ENCODE measurements around the gene LRCH4. TPM values are rescaled to one million over a fixed set of nuclear protein-coding genes. Genes with fewer than 3 reads are reported as not detected.

LRCH4 gene
- total and polyA plus RNA-seq, 9 of the 15 experiments (the other 6 are each of a cell fraction or from before 2014, with no cell fraction given), result 0.06 to 63.3 (median 15.0) TPM

GRCh38 chr7:100539436-100540006 is 46.4 kb downstream of the LRCH4 start (continued):
- TF ChIP-seq, protein P1, sequence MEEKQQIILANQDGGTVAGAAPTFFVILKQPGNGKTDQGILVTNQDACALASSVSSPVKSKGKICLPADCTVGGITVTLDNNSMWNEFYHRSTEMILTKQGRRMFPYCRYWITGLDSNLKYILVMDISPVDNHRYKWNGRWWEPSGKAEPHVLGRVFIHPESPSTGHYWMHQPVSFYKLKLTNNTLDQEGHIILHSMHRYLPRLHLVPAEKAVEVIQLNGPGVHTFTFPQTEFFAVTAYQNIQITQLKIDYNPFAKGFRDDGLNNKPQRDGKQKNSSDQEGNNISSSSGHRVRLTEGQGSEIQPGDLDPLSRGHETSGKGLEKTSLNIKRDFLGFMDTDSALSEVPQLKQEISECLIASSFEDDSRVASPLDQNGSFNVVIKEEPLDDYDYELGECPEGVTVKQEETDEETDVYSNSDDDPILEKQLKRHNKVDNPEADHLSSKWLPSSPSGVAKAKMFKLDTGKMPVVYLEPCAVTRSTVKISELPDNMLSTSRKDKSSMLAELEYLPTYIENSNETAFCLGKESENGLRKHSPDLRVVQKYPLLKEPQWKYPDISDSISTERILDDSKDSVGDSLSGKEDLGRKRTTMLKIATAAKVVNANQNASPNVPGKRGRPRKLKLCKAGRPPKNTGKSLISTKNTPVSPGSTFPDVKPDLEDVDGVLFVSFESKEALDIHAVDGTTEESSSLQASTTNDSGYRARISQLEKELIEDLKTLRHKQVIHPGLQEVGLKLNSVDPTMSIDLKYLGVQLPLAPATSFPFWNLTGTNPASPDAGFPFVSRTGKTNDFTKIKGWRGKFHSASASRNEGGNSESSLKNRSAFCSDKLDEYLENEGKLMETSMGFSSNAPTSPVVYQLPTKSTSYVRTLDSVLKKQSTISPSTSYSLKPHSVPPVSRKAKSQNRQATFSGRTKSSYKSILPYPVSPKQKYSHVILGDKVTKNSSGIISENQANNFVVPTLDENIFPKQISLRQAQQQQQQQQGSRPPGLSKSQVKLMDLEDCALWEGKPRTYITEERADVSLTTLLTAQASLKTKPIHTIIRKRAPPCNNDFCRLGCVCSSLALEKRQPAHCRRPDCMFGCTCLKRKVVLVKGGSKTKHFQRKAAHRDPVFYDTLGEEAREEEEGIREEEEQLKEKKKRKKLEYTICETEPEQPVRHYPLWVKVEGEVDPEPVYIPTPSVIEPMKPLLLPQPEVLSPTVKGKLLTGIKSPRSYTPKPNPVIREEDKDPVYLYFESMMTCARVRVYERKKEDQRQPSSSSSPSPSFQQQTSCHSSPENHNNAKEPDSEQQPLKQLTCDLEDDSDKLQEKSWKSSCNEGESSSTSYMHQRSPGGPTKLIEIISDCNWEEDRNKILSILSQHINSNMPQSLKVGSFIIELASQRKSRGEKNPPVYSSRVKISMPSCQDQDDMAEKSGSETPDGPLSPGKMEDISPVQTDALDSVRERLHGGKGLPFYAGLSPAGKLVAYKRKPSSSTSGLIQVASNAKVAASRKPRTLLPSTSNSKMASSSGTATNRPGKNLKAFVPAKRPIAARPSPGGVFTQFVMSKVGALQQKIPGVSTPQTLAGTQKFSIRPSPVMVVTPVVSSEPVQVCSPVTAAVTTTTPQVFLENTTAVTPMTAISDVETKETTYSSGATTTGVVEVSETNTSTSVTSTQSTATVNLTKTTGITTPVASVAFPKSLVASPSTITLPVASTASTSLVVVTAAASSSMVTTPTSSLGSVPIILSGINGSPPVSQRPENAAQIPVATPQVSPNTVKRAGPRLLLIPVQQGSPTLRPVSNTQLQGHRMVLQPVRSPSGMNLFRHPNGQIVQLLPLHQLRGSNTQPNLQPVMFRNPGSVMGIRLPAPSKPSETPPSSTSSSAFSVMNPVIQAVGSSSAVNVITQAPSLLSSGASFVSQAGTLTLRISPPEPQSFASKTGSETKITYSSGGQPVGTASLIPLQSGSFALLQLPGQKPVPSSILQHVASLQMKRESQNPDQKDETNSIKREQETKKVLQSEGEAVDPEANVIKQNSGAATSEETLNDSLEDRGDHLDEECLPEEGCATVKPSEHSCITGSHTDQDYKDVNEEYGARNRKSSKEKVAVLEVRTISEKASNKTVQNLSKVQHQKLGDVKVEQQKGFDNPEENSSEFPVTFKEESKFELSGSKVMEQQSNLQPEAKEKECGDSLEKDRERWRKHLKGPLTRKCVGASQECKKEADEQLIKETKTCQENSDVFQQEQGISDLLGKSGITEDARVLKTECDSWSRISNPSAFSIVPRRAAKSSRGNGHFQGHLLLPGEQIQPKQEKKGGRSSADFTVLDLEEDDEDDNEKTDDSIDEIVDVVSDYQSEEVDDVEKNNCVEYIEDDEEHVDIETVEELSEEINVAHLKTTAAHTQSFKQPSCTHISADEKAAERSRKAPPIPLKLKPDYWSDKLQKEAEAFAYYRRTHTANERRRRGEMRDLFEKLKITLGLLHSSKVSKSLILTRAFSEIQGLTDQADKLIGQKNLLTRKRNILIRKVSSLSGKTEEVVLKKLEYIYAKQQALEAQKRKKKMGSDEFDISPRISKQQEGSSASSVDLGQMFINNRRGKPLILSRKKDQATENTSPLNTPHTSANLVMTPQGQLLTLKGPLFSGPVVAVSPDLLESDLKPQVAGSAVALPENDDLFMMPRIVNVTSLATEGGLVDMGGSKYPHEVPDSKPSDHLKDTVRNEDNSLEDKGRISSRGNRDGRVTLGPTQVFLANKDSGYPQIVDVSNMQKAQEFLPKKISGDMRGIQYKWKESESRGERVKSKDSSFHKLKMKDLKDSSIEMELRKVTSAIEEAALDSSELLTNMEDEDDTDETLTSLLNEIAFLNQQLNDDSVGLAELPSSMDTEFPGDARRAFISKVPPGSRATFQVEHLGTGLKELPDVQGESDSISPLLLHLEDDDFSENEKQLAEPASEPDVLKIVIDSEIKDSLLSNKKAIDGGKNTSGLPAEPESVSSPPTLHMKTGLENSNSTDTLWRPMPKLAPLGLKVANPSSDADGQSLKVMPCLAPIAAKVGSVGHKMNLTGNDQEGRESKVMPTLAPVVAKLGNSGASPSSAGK (IDR thresholded peaks at IDR 0.05), result 0 out of 2 replicates have a peak, but pooled peaks have one; percentile 8
- TF ChIP-seq, protein P2, sequence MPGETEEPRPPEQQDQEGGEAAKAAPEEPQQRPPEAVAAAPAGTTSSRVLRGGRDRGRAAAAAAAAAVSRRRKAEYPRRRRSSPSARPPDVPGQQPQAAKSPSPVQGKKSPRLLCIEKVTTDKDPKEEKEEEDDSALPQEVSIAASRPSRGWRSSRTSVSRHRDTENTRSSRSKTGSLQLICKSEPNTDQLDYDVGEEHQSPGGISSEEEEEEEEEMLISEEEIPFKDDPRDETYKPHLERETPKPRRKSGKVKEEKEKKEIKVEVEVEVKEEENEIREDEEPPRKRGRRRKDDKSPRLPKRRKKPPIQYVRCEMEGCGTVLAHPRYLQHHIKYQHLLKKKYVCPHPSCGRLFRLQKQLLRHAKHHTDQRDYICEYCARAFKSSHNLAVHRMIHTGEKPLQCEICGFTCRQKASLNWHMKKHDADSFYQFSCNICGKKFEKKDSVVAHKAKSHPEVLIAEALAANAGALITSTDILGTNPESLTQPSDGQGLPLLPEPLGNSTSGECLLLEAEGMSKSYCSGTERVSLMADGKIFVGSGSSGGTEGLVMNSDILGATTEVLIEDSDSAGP (CRISPR knock-in tag; IDR thresholded peaks at IDR 0.05), result 0 out of 2 replicates have a peak, but pooled peaks have one; percentile 19
- TF ChIP-seq TGIF2 (CRISPR knock-in tag; IDR thresholded peaks at IDR 0.05) (0 out of 2 replicates have a peak, but pooled peaks have one; percentile 18), TCFL5 (CRISPR knock-in tag; conservative IDR thresholded peaks at IDR 0.05) (no peak), ZBTB26 (CRISPR knock-in tag; IDR thresholded peaks at IDR 0.05) (0 out of 2 replicates have a peak, but pooled peaks have one; percentile 52)
- TF ChIP-seq, protein P3, sequence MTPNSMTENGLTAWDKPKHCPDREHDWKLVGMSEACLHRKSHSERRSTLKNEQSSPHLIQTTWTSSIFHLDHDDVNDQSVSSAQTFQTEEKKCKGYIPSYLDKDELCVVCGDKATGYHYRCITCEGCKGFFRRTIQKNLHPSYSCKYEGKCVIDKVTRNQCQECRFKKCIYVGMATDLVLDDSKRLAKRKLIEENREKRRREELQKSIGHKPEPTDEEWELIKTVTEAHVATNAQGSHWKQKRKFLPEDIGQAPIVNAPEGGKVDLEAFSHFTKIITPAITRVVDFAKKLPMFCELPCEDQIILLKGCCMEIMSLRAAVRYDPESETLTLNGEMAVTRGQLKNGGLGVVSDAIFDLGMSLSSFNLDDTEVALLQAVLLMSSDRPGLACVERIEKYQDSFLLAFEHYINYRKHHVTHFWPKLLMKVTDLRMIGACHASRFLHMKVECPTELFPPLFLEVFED (CRISPR knock-in tag; conservative IDR thresholded peaks at IDR 0.05), result 0 out of 2 replicates have a peak, but pooled peaks have one; percentile 36

All from K562 (cell line).